ENCODE results near the gene EIF2S3B. TPM values are rescaled to one million over a fixed set of nuclear protein-coding genes. Genes with fewer than 3 reads are reported as not detected.
"Not testable (repeated sequence)": the region's sequence is repeated elsewhere in the genome, so short reads cannot be mapped to it uniquely, and the experiment has no call there.

Gene EIF2S3B
- polyA plus RNA-seq (2013, experiment 1 of 2), result 0.85 TPM
- polyA plus RNA-seq (2013, experiment 2 of 2), result 1.2 TPM

GRCh38 chr12:10505620-10506019 is at the start of gene EIF2S3B:
Gene EIF2S3B, plus strand, starts transcription at chr12:10505890. Its CDS starts 13 bp downstream, at chr12:10505903.
- 96% methylated on average over 22 of the region's 22 CpGs for WGBS
- Histone ChIP-seq H3K9ac (ENCODE audit: low read depth, low read length) (no peak within 1 kb of the TSS), H3K27me3 (ENCODE audit: insufficient read depth, low read length) (no peaks in the 10 kb centered on the region), H3K36me3 (ENCODE audit: insufficient read depth, low read length) (no peaks in the 10 kb centered on the region), H3K4me1 (ENCODE audit: insufficient read depth, low read length) (no peaks in the 10 kb centered on the region), H3K4me3 (ENCODE audit: low read length) (no peak within 1 kb of the TSS), H3K27ac (ENCODE audit: low read depth, low read length) (no peak within 1 kb of the TSS), H3K9me3 (ENCODE audit: insufficient read depth, low read depth, low read length) (no peaks in the 10 kb centered on the region)

- Histone ChIP-seq H3K9me3 (ENCODE audit: insufficient read depth, low read depth, low read length) (peaks cover 7% of the 10 kb centered on the region; the same call in 1 of the 2 replicates), H3K27ac (ENCODE audit: low read depth, low read length) (no peak overlapping the region), H3K4me3 (ENCODE audit: low read length) (no peak overlapping the region), H3K4me1 (ENCODE audit: insufficient read depth, low read length) (peaks cover 7% of the 10 kb centered on the region; the same call in 1 of the 2 replicates), H3K27me3 (ENCODE audit: insufficient read depth, low read length) (no peaks in the 10 kb centered on the region), H3K36me3 (ENCODE audit: insufficient read depth, low read length) (no peaks in the 10 kb centered on the region), H3K9ac (ENCODE audit: low read depth, low read length) (no peak overlapping the region)
- WGBS, result 86% methylated on average over 1 of the region's 2 CpGs
Observed at GRCh38 chr12:10456856-10457255, 48.8 kb upstream of the EIF2S3B start.

- 84% methylated on average over 3 of the region's 3 CpGs for WGBS
- Histone ChIP-seq H3K4me1 (ENCODE audit: insufficient read depth, low read length) (peaks cover 7% of the 10 kb centered on the region; the same call in 1 of the 2 replicates), H3K9ac (ENCODE audit: low read depth, low read length) (peak overlapping the region; percentile 45; the same call in 1 of the 2 replicates), H3K27ac (ENCODE audit: low read depth, low read length) (peak overlapping the region; percentile 28), H3K4me3 (ENCODE audit: low read length) (no peak overlapping the region), H3K27me3 (ENCODE audit: insufficient read depth, low read length) (no peaks in the 10 kb centered on the region), H3K9me3 (ENCODE audit: insufficient read depth, low read depth, low read length) (peaks cover 7% of the 10 kb centered on the region; the same call in 1 of the 2 replicates), H3K36me3 (ENCODE audit: insufficient read depth, low read length) (no peaks in the 10 kb centered on the region)
Observed at GRCh38 chr12:10457760-10458159, 47.9 kb upstream of the EIF2S3B start.

- WGBS, result 93% methylated on average over 4 of the region's 4 CpGs
- Histone ChIP-seq H3K27ac (ENCODE audit: low read depth, low read length) (no peak overlapping the region), H3K36me3 (ENCODE audit: insufficient read depth, low read length) (no peaks in the 10 kb centered on the region), H3K4me3 (ENCODE audit: low read length) (no peak overlapping the region), H3K4me1 (ENCODE audit: insufficient read depth, low read length) (no peaks in the 10 kb centered on the region), H3K9ac (ENCODE audit: low read depth, low read length) (no peak overlapping the region), H3K27me3 (ENCODE audit: insufficient read depth, low read length) (no peaks in the 10 kb centered on the region), H3K9me3 (ENCODE audit: insufficient read depth, low read depth, low read length) (no peaks in the 10 kb centered on the region)
Observed at GRCh38 chr12:10466311-10466710, 39.4 kb upstream of the EIF2S3B start.

- H3K9me3 ChIP-seq (ENCODE audit: insufficient read depth, low read depth, low read length), result no peaks in the 10 kb centered on the region
- WGBS, result no CpG with 5 or more reads among the region's 1 CpG
- no peak overlapping the region for H3K4me3 ChIP-seq (ENCODE audit: low read length)
- H3K4me1 ChIP-seq (ENCODE audit: insufficient read depth, low read length), result no peaks in the 10 kb centered on the region
- no peak overlapping the region for H3K27ac ChIP-seq (ENCODE audit: low read depth, low read length)
- no peaks in the 10 kb centered on the region for H3K27me3 ChIP-seq (ENCODE audit: insufficient read depth, low read length)
- H3K36me3 ChIP-seq (ENCODE audit: insufficient read depth, low read length), result no peaks in the 10 kb centered on the region
- no peak overlapping the region for H3K9ac ChIP-seq (ENCODE audit: low read depth, low read length)
Observed at GRCh38 chr12:10469701-10470100, 36.0 kb upstream of the EIF2S3B start.

- H3K4me3 ChIP-seq (ENCODE audit: low read length); H3K9me3 ChIP-seq (ENCODE audit: insufficient read depth, low read depth, low read length); H3K4me1 ChIP-seq (ENCODE audit: insufficient read depth, low read length); H3K27me3 ChIP-seq (ENCODE audit: insufficient read depth, low read length); H3K9ac ChIP-seq (ENCODE audit: low read depth, low read length); H3K27ac ChIP-seq (ENCODE audit: low read depth, low read length); H3K36me3 ChIP-seq (ENCODE audit: insufficient read depth, low read length): not testable (repeated sequence)
- WGBS, result 92% methylated on average over 5 of the region's 5 CpGs
Observed at GRCh38 chr12:10472808-10473207, 32.9 kb upstream of the EIF2S3B start.

- H3K4me1 ChIP-seq (ENCODE audit: insufficient read depth, low read length); H3K27ac ChIP-seq (ENCODE audit: low read depth, low read length): not testable (repeated sequence)
- 82% methylated on average over 2 of the region's 2 CpGs for WGBS
Observed at GRCh38 chr12:10481901-10482300, 23.8 kb upstream of the EIF2S3B start.

GRCh38 chr12:10487328-10487727 is 18.4 kb upstream of the EIF2S3B start:
- H3K4me3 ChIP-seq (ENCODE audit: low read length); H3K4me1 ChIP-seq (ENCODE audit: insufficient read depth, low read length); H3K9ac ChIP-seq (ENCODE audit: low read depth, low read length); H3K27ac ChIP-seq (ENCODE audit: low read depth, low read length); H3K36me3 ChIP-seq (ENCODE audit: insufficient read depth, low read length); H3K9me3 ChIP-seq (ENCODE audit: insufficient read depth, low read depth, low read length); H3K27me3 ChIP-seq (ENCODE audit: insufficient read depth, low read length): not testable (repeated sequence)
- WGBS, result 100% methylated on average over 2 of the region's 2 CpGs

More at GRCh38 chr12:10481901-10482300, 23.8 kb upstream of the EIF2S3B start:
- peaks cover 13% of the 10 kb centered on the region for H3K9me3 ChIP-seq (ENCODE audit: insufficient read depth, low read depth, low read length)
- H3K4me3 ChIP-seq (ENCODE audit: low read length); H3K27me3 ChIP-seq (ENCODE audit: insufficient read depth, low read length); H3K9ac ChIP-seq (ENCODE audit: low read depth, low read length); H3K36me3 ChIP-seq (ENCODE audit: insufficient read depth, low read length): not testable (repeated sequence)

- Histone ChIP-seq H3K27ac (ENCODE audit: low read depth, low read length) (no peak overlapping the region), H3K4me1 (ENCODE audit: insufficient read depth, low read length) (no peaks in the 10 kb centered on the region), H3K27me3 (ENCODE audit: insufficient read depth, low read length) (no peaks in the 10 kb centered on the region), H3K4me3 (ENCODE audit: low read length) (no peak overlapping the region), H3K9ac (ENCODE audit: low read depth, low read length) (no peak overlapping the region), H3K36me3 (ENCODE audit: insufficient read depth, low read length) (no peaks in the 10 kb centered on the region), H3K9me3 (ENCODE audit: insufficient read depth, low read depth, low read length) (no peaks in the 10 kb centered on the region)
- 100% methylated on average over 4 of the region's 4 CpGs for WGBS
Observed at GRCh38 chr12:10491766-10492165, 13.9 kb upstream of the EIF2S3B start.

- 86% methylated on average over 2 of the region's 2 CpGs for WGBS
- H3K9me3 ChIP-seq (ENCODE audit: insufficient read depth, low read depth, low read length), result no peaks in the 10 kb centered on the region
- no peak overlapping the region for H3K9ac ChIP-seq (ENCODE audit: low read depth, low read length)
Observed at GRCh38 chr12:10497602-10498001, 8.1 kb upstream of the EIF2S3B start.

GRCh38 chr12:10498042-10498441 is 7.6 kb upstream of the EIF2S3B start:
- no peak overlapping the region for H3K9ac ChIP-seq (ENCODE audit: low read depth, low read length)
- H3K27me3 ChIP-seq (ENCODE audit: insufficient read depth, low read length), result no peaks in the 10 kb centered on the region
- 21% methylated on average over 1 of the region's 1 CpG for WGBS
- no peaks in the 10 kb centered on the region for H3K9me3 ChIP-seq (ENCODE audit: insufficient read depth, low read depth, low read length)
- H3K27ac ChIP-seq (ENCODE audit: low read depth, low read length), result no peak overlapping the region
- no peak overlapping the region for H3K4me3 ChIP-seq (ENCODE audit: low read length)
- no peaks in the 10 kb centered on the region for H3K4me1 ChIP-seq (ENCODE audit: insufficient read depth, low read length)
- no peaks in the 10 kb centered on the region for H3K36me3 ChIP-seq (ENCODE audit: insufficient read depth, low read length)

More at GRCh38 chr12:10497602-10498001, 8.1 kb upstream of the EIF2S3B start:
- Histone ChIP-seq H3K27ac (ENCODE audit: low read depth, low read length) (no peak overlapping the region), H3K4me1 (ENCODE audit: insufficient read depth, low read length) (no peaks in the 10 kb centered on the region), H3K4me3 (ENCODE audit: low read length) (no peak overlapping the region), H3K27me3 (ENCODE audit: insufficient read depth, low read length) (no peaks in the 10 kb centered on the region), H3K36me3 (ENCODE audit: insufficient read depth, low read length) (no peaks in the 10 kb centered on the region)

GRCh38 chr12:10501030-10501429 is 4.7 kb upstream of the EIF2S3B start:
- no peak overlapping the region for H3K4me3 ChIP-seq (ENCODE audit: low read length)
- H3K9ac ChIP-seq (ENCODE audit: low read depth, low read length), result no peak overlapping the region

More at GRCh38 chr12:10501030-10501429, 4.7 kb upstream of the EIF2S3B start:
- 56% methylated on average over 3 of the region's 3 CpGs for WGBS
- Histone ChIP-seq H3K4me1 (ENCODE audit: insufficient read depth, low read length) (no peaks in the 10 kb centered on the region), H3K9me3 (ENCODE audit: insufficient read depth, low read depth, low read length) (no peaks in the 10 kb centered on the region), H3K27ac (ENCODE audit: low read depth, low read length) (no peak overlapping the region), H3K36me3 (ENCODE audit: insufficient read depth, low read length) (no peaks in the 10 kb centered on the region), H3K27me3 (ENCODE audit: insufficient read depth, low read length) (no peaks in the 10 kb centered on the region)
